GM21619 (cell line): ENCODE results near the gene ROS1.
"Not testable (repeated sequence)": the region's sequence is repeated elsewhere in the genome, so short reads cannot be mapped to it uniquely, and the experiment has no call there.

ENCODE experiments used
- ATAC-seq: cut with Tn5 transposase; IDR thresholded peaks from one replicate; pipeline ENCODE4 v1.9.1; 2021; ENCODE audit not compliant: unreplicated experiment

The ROS1 gene

DNA sequence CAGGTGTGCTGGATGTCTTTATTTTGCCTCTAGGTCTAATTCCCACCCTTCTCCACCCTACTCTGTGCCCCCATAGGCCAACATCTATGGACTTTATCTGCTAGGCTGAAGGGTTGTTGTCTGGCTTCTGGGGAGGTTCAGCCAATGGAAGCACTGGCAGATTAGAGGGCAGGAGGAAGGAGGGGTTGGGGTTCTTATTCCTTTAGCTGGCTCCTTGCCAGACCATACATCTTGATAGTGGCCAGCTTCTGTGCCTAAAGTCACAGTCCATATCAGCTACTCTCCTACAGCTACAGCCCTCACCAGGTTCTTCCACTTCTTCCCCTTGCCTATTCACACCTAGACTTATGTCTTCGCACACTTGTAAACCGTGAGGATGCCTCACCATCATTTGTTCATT, 41.1 kb downstream of the ROS1 start:
- ATAC-seq, result no peak

DNA sequence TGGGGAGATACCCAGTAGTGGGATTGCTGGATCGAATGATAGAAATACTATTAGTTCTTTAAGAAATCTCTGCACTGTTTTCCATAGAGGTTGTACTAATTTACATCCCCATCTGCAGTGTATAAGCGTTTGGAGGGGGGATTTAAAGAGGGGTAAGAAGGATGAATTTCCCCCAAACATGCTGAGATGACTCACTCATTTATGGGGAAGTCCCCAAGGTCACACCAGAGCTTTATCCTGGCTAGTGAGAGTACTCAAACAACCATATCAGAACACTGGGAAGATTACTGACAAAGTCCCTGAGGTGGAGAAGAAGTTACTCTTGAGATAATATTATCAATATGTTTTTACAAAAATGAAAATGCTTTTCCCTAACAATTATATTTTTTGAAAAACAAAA, 44.0 kb downstream of the ROS1 start:
- no peak for ATAC-seq

DNA sequence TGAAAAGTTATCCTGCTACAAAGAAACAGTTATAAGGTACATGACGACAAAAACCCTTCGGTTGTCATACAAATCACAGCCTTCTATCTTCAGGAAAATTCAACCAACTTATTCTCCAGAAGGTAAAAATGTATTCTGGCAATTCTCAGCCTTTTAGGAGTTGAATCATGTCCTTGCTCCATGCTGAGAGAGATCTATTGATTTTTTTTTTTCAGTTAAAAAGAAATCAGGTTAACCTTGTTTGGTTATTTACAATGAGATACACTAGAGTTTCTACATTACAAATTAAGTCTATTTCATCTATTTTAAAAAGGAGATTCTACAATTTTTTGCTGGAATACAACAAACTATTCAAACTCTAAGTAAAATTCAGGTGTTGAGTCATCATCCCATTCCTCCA, 45.4 kb downstream of the ROS1 start:
- no peak for ATAC-seq

DNA sequence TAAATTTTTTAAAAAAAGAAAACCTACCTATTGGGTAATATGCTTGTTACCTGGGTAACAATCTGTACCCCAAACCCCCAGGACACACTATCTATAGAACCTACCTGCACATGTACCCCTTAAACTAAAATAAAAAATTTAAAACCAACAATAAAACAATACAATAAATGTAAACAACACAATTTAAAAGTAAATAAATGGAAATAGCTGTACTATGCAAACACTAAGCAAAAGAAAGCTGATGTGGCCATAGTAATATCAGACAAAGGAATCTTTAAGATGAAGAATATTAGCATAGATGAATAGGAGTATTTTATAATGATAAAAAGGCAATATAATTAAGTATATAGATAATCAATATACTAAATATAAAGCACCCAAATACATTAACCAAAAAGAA, 50.3 kb downstream of the ROS1 start:
- ATAC-seq, result no peak

DNA sequence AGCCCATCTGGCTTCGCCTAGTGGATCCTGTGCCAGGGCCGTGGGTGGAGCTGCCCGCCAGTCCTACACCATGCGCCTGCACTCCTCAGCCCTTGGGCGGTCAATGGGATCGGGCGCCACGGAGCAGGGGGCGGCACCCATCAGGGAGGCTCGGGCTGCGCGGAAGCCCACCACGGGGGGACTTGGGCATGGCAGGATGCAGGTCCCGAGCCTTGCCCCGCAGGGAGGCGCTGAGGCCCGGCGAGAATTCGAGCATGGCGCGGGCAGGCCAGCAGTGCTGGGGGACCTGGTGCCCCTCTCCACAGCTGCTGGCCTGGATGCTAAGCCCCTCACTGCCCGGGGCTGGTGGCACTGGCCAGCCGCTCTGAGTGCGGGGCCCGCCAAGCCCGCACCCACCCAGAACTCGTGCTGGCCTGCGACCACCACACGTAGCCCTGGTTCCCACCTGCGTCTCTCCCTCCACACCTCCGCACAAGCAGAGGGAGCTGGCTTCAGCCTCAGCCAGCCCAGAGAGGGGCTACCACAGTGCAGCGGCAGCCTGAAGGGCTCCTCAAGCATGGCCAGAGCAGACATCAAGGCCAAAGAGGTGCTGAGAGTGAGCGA, 52.4 kb downstream of the ROS1 start:
- ATAC-seq, result no peak

DNA sequence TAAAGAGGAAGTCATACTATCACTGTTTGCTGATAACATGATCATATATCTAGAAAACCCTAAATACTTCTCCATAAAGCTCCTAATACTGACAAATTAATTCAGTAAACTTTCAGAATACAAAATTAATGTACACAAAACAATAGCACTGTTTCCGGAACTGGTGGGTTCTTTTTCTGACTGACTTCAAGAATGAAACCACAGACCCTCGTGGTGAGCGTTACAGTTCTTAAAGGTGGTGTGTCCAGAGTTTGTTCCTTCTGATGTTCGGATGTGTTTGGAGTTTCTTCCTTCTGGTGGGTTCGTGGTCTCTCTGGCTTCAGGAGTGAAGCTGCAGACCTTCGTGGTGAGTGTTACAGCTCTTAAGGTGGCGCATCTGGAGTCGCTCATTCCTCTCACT, 53.5 kb downstream of the ROS1 start:
- ATAC-seq, result not testable (repeated sequence)

DNA sequence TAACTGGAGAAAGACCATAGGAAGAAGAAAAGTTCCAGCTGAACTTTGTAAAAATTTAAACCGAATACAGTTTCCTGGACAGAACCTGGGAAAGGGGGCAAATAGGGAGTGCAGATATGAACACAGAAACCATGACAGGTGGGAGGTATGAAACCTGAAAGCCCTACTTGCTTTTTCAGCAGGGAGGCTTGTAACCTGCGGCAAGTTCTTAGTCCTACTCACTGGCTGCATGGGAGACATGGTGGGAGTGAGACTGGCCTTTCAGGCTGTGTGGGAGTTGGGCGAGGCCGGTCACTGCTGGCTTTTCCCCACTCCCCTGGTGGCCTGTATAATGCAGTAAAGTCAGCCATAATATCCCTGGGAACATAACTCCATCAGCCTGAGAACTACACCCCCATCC, 54.2 kb downstream of the ROS1 start:
- no peak for ATAC-seq

DNA sequence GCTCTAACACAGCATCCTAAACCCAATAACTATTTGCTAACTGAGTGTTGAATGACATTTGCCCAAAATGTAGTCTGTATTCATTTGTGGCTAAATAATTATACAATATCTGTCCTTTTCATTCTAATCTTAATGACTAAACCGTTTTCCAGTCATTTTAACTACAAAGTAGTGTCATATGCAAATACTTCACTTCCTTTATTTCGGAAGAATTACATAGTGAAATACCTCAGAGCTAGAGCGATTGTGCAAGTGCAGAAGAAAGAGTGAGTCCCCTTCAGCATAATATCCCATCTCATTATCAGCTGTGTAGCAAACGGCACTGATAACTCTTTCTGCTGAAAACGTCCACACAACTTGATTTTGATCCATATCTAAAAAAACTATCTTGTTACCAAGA, 66.2 kb downstream of the ROS1 start:
- no peak for ATAC-seq

DNA sequence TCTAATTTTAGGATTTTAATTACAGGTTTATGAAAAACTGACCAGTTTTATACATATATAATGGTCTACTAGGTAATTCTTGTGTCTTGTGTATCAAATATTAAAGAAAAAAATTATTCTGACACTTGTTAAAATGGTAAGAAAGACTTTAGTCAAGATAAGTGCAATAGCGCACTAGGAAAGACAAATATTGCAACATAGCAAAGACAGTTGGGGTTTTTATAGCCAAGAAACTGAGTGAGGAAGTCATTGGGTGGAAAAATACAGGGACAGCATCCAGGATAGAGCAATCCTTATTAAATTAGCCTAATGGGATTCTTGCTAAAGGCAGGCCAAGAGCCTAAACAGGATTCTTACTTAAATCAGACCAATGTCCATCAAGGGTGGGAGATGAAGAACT, 71.1 kb downstream of the ROS1 start:
- ATAC-seq, result no peak

DNA sequence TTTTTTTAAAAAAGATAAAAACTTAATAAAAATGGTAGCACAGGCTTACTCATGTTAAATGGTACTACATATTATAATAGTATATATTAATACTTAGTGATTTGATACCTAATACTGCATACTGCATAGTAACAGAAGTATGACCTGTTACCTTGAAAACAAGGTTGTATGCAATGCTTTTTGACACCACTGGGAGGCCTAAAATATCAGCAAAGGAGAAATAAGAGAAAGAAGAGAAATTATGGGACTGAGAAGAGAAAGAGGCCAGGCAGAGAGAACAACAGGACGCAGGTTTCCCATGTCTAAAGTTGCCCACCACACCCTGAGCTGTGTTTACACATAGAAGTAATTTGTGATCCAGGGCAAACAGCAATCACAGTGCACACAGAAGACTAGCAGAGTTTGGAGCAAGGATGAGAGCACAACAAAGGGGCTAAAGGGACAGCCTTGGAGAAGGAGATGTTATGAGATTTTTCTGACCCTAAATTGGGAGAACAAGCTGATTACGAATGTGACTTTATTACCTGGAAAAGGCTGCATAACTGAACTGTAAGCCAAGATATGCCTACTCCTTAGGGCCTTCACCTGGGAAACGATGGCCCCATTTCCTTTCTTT, 73.2 kb downstream of the ROS1 start:
- ATAC-seq, result peak; percentile 84

DNA sequence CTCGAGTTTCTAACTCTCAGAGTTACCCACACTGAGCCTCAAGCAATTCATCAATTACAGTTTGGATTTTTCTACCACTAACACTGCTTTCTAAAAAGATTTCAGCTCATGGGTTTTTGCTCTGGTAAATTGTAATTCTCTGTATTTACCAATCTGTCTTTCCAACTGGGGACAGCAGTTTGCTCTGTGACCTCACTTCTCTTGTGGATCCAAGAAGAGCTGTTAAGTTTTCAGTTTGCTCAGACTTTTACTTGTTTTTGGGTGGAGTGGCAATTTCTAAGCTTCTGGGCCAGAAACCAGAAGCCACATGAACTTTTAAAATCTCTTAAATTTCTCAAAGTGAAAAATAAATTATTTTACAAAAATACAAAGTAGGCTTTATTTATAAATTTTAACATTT, 74.2 kb downstream of the ROS1 start:
- no peak for ATAC-seq

DNA sequence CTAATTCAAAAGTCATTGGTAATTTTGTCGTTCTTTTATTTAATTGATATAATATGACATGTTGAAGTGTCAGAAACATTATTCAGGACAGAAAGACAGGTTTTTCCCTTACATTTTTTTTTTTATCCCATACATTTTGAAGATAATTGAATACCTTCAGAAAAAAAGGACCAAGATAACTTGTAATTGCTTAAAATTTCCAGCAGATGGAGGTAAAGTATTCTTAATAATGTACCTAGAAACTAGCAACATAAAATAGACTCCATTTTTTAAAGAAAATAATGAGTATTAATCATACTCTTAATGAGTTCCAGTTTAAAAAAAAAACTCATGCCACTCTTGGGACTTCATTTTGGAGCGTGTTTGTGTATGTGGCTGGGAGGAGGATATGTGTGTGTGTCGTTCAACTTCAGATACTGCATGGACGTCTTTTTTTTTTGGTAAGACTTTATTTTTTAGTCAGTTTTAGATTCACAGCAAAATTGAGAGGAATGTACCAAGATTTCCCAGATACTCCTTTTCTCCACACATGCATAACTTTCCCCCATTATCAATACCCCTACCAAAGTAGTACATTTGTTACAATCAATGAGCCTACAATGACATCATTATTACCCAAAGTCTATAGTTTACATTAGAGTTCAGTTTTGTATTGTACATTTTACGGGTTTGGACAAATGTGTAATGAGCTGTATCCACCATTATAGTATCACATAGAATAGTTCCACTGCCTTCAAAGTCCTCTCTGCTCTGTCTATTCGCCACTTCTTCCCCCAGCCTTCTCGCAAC, 79.4 kb downstream of the ROS1 start:
- ATAC-seq, result no peak

DNA sequence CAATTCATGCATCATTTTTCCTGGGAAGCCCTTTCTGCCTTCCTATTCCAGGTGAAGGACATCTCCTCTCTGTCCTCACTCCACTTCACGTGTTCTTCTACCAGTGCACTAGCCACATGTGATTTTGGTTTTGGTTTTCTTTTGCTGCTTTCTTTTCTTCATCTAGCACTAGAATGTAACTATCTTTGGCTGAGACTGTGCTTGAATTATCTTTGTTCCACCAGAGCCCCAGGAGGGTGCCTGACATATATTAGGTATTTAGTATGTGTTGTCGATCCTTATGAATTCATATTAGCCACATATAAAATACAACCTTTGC, 80.5 kb downstream of the ROS1 start:
- ATAC-seq, result no peak

DNA sequence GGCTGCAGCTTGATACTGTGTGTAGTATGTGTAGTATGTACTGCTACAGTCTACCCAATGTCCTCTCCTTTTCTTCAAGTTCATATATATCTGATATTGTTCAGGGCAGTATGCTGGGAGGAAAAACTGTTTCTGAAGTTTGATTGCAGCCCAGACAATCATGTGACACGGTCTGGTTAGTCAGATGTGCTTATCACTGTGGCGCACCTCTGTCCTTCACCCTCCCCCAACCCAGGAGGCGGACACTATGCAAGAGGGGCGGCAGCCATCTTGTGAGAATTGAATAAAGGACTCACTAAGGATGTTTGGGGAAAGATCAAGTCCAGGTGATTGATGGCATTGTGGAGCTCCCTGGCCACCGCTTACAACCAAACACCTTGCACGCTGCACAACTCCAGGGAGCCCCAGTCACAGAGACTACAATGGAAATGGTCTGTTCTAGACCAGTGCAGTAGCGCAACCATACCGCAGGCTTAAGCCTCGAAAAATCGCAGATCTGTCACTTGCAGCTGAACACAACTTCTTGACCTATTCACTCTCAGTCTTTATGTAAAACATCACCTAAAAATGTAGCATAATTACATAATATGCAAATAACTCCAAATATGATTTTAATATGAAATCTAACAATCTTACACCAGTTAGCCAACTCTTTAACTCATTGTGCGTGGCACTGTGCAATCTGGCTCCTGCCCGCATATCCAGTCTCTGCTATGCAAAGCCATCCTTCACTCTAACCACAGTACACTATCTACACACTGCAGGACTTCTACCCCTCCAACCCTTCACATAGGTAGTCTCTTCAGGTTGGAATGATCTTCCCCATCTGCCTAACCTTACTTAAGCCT, 81.1 kb downstream of the ROS1 start:
- no peak for ATAC-seq

DNA sequence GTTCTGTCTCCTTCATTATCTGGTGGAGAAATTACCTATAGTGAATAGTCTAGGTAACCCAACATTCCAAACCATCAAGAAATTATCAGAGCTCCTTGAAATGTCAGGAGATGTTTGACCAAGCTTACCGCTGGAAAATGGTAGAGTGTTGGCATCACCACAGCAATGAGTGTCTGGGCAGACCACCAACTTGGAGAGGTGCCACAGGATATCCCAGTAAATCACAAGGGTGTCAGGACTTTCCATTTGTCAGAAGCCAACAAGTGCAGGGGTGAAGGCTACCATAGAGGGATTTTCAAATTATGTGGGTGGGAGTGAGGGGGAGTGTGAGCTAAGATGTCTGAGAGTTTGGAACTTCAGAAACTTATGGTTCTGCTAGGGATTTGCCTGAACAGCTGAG, 87.2 kb downstream of the ROS1 start:
- no peak for ATAC-seq

DNA sequence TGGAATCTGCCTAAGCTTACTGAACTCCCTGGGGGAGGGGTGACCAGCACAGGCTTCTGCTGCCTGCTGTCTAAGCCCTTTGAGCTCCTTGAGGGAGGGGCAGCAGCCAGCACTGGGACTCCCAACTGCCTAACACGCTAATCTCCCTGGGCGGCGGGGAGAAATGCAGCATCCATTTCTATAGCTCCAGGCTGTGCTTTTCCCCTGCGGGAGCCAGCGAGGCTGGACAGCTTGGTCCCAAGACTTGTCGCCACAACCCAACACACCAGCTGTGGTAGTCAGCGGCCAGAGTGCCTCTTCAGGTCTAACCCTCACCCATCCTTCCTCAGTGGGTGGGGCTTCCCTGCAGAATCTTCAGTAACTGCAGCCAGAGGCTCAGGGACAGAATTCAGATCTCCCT, 95.8 kb downstream of the ROS1 start:
- ATAC-seq, result no peak

DNA sequence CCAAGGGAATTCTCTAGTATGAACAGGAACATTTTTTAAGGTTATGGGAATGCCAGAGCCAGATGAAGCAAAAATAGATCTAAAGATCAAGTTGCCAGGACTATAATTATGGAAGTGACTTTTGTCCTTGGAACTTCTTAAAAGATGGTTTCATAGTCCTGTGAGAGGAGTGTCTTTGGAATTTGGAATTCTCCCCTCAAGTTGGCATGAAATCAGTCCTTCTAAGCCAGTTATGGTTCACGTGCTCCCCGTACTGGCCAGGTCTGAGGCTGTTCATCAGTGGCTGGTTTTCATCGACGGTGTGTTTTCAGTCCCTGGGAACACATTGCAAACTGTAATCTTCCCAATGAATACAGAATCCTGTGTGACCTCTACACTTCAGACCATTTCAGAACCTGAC, 97.2 kb downstream of the ROS1 start:
- ATAC-seq, result no peak

DNA sequence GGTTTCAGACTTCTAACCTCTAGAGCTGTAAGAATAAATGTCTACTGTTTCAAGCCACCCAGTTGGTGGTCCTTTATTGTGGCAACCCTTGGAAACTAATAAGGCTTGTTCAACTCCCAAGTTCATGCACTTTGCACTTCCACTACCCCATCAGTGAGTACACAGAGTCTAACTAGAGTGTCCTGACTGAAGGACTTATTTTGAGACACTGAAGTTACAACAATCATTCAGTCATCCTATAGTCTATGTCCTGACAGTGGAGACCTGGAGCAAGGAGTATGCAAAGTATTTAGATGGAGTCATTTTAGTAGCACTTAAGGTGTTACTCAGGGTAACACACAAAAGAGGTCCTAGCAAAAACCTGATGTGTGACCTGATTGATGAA, 97.7 kb downstream of the ROS1 start:
- no peak for ATAC-seq

DNA sequence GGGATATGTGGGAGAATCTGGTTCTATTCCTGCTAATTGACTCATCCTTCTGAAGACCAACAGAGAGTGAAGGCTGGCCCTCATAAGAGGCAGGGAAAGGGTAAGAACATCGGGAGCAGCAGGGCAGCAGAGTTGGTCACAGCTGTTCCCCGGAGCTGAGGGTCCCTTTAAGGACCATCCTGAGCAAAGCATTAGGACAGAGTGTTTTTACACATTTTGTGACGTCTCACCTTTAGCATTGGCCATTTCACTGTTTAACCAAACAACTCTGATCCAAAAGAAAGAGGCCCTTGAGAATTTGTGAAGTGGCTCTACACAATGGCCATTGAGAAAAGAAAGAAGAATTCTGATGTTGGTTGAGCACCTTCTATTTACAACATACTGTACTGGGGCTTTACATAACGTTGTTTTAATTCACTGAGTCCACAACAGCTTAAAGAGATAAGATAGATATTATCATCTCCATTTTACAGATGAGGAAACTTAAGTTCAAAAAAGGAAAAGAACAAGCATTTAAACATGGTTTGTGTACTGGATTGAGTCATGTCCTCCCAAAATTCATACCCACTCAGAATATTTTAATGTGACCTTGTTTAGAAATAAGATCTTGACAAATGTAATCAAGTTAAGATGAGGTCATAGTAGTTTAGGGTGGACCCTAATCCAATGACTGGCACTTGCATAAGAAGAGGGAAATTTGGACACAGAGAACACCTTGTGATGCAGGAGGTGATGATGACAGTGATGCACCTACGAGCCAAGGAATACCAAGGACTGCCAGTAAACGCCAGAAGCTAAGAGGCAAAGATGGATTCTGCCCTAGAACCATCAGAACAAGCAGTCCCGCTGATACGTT, 98.4 kb downstream of the ROS1 start:
- no peak for ATAC-seq

DNA sequence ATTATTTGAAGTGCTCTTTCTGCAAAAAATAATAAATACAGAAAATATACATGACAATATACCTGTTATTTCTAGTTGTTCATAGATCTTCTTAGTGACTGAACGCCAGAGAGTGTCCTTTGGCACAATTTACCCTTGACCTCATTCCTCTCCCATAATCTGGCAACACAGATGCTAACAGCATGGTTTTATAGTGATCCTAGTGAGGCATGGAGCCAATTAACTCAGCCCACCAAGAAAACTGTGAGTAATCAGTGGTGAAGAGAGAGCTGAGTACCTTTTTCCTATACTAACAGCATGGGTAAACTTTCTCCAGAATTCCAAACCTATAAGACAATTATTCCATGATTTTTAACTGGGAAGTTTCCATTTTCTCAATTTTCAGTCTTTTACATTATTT, 99.3 kb downstream of the ROS1 start:
- ATAC-seq, result no peak

DNA sequence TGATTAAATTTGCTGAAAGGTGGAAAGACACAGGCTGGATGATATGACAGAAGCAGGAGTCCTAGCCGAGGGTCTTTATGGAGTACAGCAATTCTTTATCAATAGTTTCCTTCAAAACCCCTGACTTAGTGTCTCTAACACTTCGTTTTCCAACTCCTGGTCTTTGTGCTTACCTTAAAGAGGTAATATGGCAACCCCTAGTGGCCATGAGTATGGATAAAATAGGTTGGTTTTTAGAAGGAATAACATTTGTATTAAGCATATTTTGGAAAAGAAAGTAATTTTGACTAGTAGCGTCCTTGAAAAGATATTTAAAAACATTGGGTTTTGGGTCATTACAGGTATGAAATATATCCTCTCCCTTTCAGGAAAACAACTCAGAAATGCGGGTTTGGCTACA, 108.5 kb downstream of the ROS1 start:
- ATAC-seq, result no peak
